GM12878 (cell line): ENCODE data around the gene ANKRD53. TPM values are rescaled to one million over a fixed set of nuclear protein-coding genes. Genes with fewer than 3 reads are reported as not detected.

ENCODE experiments used
- ATAC-seq: fragments of 200-7000 bp; cut with Tn5 transposase; 3 replicates; pipeline ENCODE4 v1.9.1; 2020; ENCODE audit warnings: mild to moderate bottlenecking, moderate library complexity
- BruUV-seq: library from RNA; stranded (reverse); fragments of 400-500 nt; replicated peaks from 2 replicates; lab custom pipeline; 2021; lab: Mats Ljungman, UMichigan
- CTCF ChIA-PET: fragments of 300-600 bp; sonication (Branson Sonifier 250); formaldehyde crosslinking; extraction: SDS; loops from one replicate; lab custom pipeline; 2021; ENCODE audit warnings: inconsistent platforms; lab: Yijun Ruan, JAX
- POLR2A ChIA-PET: fragments of 350-600 bp; formaldehyde crosslinking; extraction: SDS; loops from one replicate; lab custom pipeline; 2021; ENCODE audit warnings: inconsistent platforms; lab: Charles Lee
- RAD21 ChIA-PET: fragments of 300-600 bp; sonication (Branson Sonifier 250); formaldehyde crosslinking; loops from one replicate; lab custom pipeline; 2023; ENCODE audit warnings: antibody characterized with exemption; ENCODE audit not compliant: unreplicated experiment; lab: Charles Lee
- SMC1A ChIA-PET: fragments of 300-600 bp; sonication (Branson Sonifier 250); formaldehyde crosslinking; loops from one replicate; lab custom pipeline; 2023; ENCODE audit not compliant: unreplicated experiment, uncharacterized antibody; lab: Charles Lee
- DNase-seq: peaks from one replicate; pipeline ENCODE4 v3.0.0-alpha.2; 2011; ENCODE audit warnings: low read depth, low spot score
- FAIRE-seq: peaks from 3 replicates; lab custom pipeline; 2011; peaks lifted over from hg19 to GRCh38; lab: Jason Lieb, UNC
- H2AFZ ChIP-seq: 2 replicates; pipeline ENCODE4 v1.6.0; 2011; ENCODE audit warnings: low read depth, low read length, control low read depth; ENCODE audit not compliant: control insufficient read depth
- H3K27ac ChIP-seq: 2 replicates; pipeline ENCODE4 v1.5.1; 2011; ENCODE audit warnings: control low read depth; ENCODE audit not compliant: control insufficient read depth, insufficient read depth
- H3K27me3 ChIP-seq, 2 experiments: replicated peaks in 1 of 2; 2 replicates each; pipeline versions ENCODE4 v1.6.0 to v1.6.1; 2011; ENCODE audit warnings: low read length in 1 of 2; ENCODE audit not compliant: control insufficient read depth in 2 of 2, insufficient read depth in 2 of 2
- H3K36me3 ChIP-seq, 2 experiments: 2 replicates each; pipeline ENCODE4 v1.5.1; 2011; ENCODE audit warnings: low read length in 1 of 2; ENCODE audit not compliant: control insufficient read depth in 2 of 2, insufficient read depth in 2 of 2
- H3K4me1 ChIP-seq: 2 replicates; pipeline ENCODE4 v1.6.1; 2011; ENCODE audit warnings: mild to moderate bottlenecking, low read length, moderate library complexity, mixed read lengths; ENCODE audit not compliant: control insufficient read depth, insufficient read depth
- H3K4me2 ChIP-seq: 2 replicates; pipeline ENCODE4 v1.6.0; 2011; ENCODE audit warnings: control low read depth; ENCODE audit not compliant: control insufficient read depth, insufficient read depth
- H3K4me3 ChIP-seq: fragments of 200-600 bp; sonication (generic); 2 replicates; pipeline ENCODE4 v1.5.1; 2016
- H3K79me2 ChIP-seq: 2 replicates; pipeline ENCODE4 v1.6.0; 2011; ENCODE audit warnings: low read length; ENCODE audit not compliant: control insufficient read depth, insufficient read depth
- H3K9ac ChIP-seq: 2 replicates; pipeline ENCODE4 v1.8.0; 2011; ENCODE audit warnings: low read length, control low read depth, mixed read lengths; ENCODE audit not compliant: control insufficient read depth, insufficient read depth
- H3K9me3 ChIP-seq: replicated peaks from 3 replicates; pipeline ENCODE4 v1.5.1; 2011; ENCODE audit warnings: mild to moderate bottlenecking, low read length; ENCODE audit not compliant: control insufficient read depth, insufficient read depth
- H4K20me1 ChIP-seq: 2 replicates; pipeline ENCODE4 v1.6.0; 2011; ENCODE audit not compliant: control insufficient read depth, insufficient read depth
- ATF7 ChIP-seq: fragments of 450-650 bp; IDR thresholded peaks from 2 replicates; pipeline ENCODE4 v1.6.1; 2016; ENCODE audit warnings: low read depth, mild to moderate bottlenecking
- CHD4 ChIP-seq: fragments of 200-600 bp; sonication (generic); IDR thresholded peaks from 2 replicates; pipeline ENCODE4 v1.6.1; 2016; ENCODE audit warnings: mild to moderate bottlenecking
- HDAC2 ChIP-seq: fragments of 200-600 bp; sonication (generic); IDR thresholded peaks from 2 replicates; pipeline ENCODE4 v1.6.1; 2017
- HDAC6 ChIP-seq: fragments of 200-600 bp; sonication (generic); IDR thresholded peaks from one replicate; pipeline ENCODE4 v1.8.0; 2017; ENCODE audit warnings: antibody characterized with exemption; ENCODE audit not compliant: unreplicated experiment
- HDGF ChIP-seq: fragments of 450-650 bp; IDR thresholded peaks from 2 replicates; pipeline ENCODE4 v1.6.1; 2016; ENCODE audit warnings: antibody characterized with exemption
- IKZF2 ChIP-seq, 2 experiments: fragments of 450-650 bp; IDR thresholded peaks; 2 replicates each; pipeline ENCODE4 v1.6.1; 2017; ENCODE audit warnings: mild to moderate bottlenecking in 2 of 2, moderate library complexity in 2 of 2
- MEF2B ChIP-seq: fragments of 450-650 bp; IDR thresholded peaks from 2 replicates; pipeline ENCODE4 v1.6.1; 2018; ENCODE audit warnings: mild to moderate bottlenecking, moderate library complexity; ENCODE audit not compliant: partially characterized antibody, poor library complexity, severe bottlenecking
- RB1 ChIP-seq: fragments of 450-650 bp; formaldehyde crosslinking; IDR thresholded peaks from 2 replicates; pipeline ENCODE4 v1.6.1; 2017; ENCODE audit warnings: mild to moderate bottlenecking, borderline replicate concordance
- RBBP5 ChIP-seq: fragments of 200-600 bp; sonication (generic); conservative IDR thresholded peaks from 2 replicates; pipeline ENCODE4 v1.6.1; 2016
- STAT1 ChIP-seq: fragments of 450-650 bp; conservative IDR thresholded peaks from 2 replicates; pipeline ENCODE4 v1.6.1; 2014; ENCODE audit warnings: antibody characterized with exemption, mild to moderate bottlenecking
- YY1 ChIP-seq: IDR thresholded peaks from 2 replicates; pipeline ENCODE4 v1.6.1; 2011; ENCODE audit warnings: low read depth, mild to moderate bottlenecking, low read length
- ZSCAN29 ChIP-seq: fragments of 450-650 bp; IDR thresholded peaks from 2 replicates; pipeline ENCODE4 v1.6.1; 2017; ENCODE audit warnings: mild to moderate bottlenecking, moderate library complexity
- ZZZ3 ChIP-seq: IDR thresholded peaks from 2 replicates; pipeline ENCODE4 v1.6.1; 2011; ENCODE audit warnings: low read depth; ENCODE audit not compliant: control insufficient read depth, insufficient read length
- WGBS: methylation state at CpG from one replicate; pipeline ENCODE4 v1.1.6; 2016; ENCODE audit warnings: low lambda C conversion rate; ENCODE audit not compliant: insufficient replicate concordance, insufficient coverage; ENCODE audit errors: missing lambda C conversion rate; 5-methylcytosine and 5-hydroxymethylcytosine counted together
- in situ Hi-C: fragments of 300-500 bp; cut with MboI; formaldehyde crosslinking; loops from 9 replicates; pipeline ENCODE4 v1.14.3; 2018; ENCODE audit warnings: mixed read lengths
- intact Hi-C: fragments of 100-400 bp; cut with micrococcal nuclease; formaldehyde crosslinking; loops from one replicate; pipeline ENCODE4 v1.14.2; 2022; ENCODE audit not compliant: unreplicated experiment
- polyA plus RNA-seq, 11 experiments: library from polyadenylated mRNA; depleted of rRNA in 4 of 11; unstranded in 6 of 11; stranded (reverse) in 5 of 11; fragments of >200 nt; fragmentation: Nextera tagmentation in 4 of 11; fragmentation: Illumina TruSeq in 1 of 11; extraction: Ambion mirVana in 4 of 11; extraction: Trizol in 1 of 11; gene quantifications; 1 replicate in 1 of 11; 2 replicates in 10 of 11; pipeline versions ENCODE4 v1.2.1 to v1.2.3, GENCODE V29; 2011 to 2016; ENCODE audit warnings: inconsistent platforms in 2 of 11, missing spikeins in 2 of 11, low read depth in 1 of 11
- total RNA-seq, 4 experiments: library from RNA; depleted of rRNA in 3 of 4; stranded (reverse); fragments of >200 nt in 3 of 4; fragmentation: Illumina TruSeq in 1 of 4; extraction: Trizol in 1 of 4; gene quantifications; 2 replicates each; pipeline versions ENCODE4 v1.2.1 to v1.2.3, GENCODE V29; 2013 to 2021
- TF ChIP-seq, protein P1 (sequence below): fragments of 450-650 bp; IDR thresholded peaks from 2 replicates; pipeline ENCODE4 v1.6.1; 2017; ENCODE audit warnings: low read depth, mild to moderate bottlenecking, moderate library complexity
- TF ChIP-seq, protein P2 (sequence below): fragments of 450-650 bp; IDR thresholded peaks from 2 replicates; pipeline ENCODE4 v1.6.1; 2017; ENCODE audit warnings: mild to moderate bottlenecking, moderate library complexity
- TF ChIP-seq, protein P3 (sequence below): IDR thresholded peaks from 2 replicates; pipeline ENCODE4 v1.6.1; 2012; ENCODE audit warnings: low read depth, low read length, improper control_type of control experiment

The ANKRD53 gene
- total and polyA plus RNA-seq, 10 of the 15 experiments (the other 5 are each of a cell fraction or from before 2014, with no cell fraction given) = 0.04 TPM; not detected in 8

DNA sequence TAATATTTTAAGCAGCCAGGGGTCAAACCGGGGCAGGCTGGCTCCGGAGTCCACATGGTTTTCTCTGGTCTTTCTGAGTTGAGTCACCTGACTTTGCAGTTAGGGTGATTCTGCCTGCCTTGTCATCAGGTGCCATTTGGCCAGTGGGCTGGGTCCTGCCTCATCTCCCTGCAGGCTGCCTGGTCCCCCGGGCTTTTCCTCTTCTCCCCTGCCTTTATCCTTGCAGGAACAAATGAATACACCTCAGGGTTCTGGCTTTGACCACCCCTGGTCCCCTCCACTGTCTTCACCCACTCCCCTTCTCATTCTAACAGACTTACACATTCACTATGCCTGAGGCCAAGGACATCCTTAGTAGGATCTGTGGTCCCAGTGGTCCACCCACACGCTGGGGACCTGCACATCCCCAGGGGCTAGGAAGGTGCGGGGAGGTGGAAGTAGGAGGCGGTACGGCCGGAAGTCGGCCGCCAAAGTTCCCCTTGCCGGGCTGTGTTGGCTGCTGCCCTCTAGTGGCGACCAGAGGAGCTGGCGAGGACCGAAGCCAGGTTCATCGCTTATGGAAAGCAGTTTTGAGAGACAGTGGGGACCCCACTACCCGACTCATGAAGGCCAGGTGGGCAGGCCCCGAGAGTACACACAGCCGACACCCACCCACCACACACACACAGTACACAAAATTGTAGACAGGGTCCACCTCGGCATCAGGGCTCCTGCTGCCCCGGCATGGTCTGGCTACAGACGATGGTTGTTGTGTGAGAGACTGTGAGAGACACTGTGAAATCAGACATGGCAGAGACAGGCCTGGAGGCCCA, 22.6 kb downstream of the ANKRD53 start:
- peak; percentile 98 for ATAC-seq
- H3K9ac ChIP-seq = peak overlapping the region; percentile 51; the same call in 1 of the 2 replicates
- TF ChIP-seq, protein P1, sequence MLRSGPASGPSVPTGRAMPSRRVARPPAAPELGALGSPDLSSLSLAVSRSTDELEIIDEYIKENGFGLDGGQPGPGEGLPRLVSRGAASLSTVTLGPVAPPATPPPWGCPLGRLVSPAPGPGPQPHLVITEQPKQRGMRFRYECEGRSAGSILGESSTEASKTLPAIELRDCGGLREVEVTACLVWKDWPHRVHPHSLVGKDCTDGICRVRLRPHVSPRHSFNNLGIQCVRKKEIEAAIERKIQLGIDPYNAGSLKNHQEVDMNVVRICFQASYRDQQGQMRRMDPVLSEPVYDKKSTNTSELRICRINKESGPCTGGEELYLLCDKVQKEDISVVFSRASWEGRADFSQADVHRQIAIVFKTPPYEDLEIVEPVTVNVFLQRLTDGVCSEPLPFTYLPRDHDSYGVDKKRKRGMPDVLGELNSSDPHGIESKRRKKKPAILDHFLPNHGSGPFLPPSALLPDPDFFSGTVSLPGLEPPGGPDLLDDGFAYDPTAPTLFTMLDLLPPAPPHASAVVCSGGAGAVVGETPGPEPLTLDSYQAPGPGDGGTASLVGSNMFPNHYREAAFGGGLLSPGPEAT = peak; percentile 67
- TF ChIP-seq CHD4 (no peak), STAT1 (0 out of 2 replicates have a peak, but pooled peaks have one; percentile 34), MEF2B (peak; percentile 64), YY1 (peak; percentile 74), RB1 (peak; percentile 80; the same call in 1 of the 2 replicates), RBBP5 (no peak), ZSCAN29 (no peak), HDAC2 (no peak), HDAC6 (no peak), HDGF (0 out of 2 replicates have a peak, but pooled peaks have one; percentile 69), IKZF2 (IDR thresholded peaks at IDR 0.05) (peak; percentile 40 to 51; a peak in 1 of 4 replicates), ZZZ3 (no peak), ATF7 (0 out of 2 replicates have a peak, but pooled peaks have one; percentile 18)
- TF ChIP-seq, protein P2, sequence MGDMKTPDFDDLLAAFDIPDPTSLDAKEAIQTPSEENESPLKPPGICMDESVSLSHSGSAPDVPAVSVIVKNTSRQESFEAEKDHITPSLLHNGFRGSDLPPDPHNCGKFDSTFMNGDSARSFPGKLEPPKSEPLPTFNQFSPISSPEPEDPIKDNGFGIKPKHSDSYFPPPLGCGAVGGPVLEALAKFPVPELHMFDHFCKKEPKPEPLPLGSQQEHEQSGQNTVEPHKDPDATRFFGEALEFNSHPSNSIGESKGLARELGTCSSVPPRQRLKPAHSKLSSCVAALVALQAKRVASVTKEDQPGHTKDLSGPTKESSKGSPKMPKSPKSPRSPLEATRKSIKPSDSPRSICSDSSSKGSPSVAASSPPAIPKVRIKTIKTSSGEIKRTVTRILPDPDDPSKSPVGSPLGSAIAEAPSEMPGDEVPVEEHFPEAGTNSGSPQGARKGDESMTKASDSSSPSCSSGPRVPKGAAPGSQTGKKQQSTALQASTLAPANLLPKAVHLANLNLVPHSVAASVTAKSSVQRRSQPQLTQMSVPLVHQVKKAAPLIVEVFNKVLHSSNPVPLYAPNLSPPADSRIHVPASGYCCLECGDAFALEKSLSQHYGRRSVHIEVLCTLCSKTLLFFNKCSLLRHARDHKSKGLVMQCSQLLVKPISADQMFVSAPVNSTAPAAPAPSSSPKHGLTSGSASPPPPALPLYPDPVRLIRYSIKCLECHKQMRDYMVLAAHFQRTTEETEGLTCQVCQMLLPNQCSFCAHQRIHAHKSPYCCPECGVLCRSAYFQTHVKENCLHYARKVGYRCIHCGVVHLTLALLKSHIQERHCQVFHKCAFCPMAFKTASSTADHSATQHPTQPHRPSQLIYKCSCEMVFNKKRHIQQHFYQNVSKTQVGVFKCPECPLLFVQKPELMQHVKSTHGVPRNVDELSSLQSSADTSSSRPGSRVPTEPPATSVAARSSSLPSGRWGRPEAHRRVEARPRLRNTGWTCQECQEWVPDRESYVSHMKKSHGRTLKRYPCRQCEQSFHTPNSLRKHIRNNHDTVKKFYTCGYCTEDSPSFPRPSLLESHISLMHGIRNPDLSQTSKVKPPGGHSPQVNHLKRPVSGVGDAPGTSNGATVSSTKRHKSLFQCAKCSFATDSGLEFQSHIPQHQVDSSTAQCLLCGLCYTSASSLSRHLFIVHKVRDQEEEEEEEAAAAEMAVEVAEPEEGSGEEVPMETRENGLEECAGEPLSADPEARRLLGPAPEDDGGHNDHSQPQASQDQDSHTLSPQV = no peak
- TF ChIP-seq, protein P3, sequence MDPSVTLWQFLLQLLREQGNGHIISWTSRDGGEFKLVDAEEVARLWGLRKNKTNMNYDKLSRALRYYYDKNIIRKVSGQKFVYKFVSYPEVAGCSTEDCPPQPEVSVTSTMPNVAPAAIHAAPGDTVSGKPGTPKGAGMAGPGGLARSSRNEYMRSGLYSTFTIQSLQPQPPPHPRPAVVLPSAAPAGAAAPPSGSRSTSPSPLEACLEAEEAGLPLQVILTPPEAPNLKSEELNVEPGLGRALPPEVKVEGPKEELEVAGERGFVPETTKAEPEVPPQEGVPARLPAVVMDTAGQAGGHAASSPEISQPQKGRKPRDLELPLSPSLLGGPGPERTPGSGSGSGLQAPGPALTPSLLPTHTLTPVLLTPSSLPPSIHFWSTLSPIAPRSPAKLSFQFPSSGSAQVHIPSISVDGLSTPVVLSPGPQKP = peak; percentile 85

More for the DNA sequence above, 22.6 kb downstream of the ANKRD53 start:
- Histone ChIP-seq H3K4me3 (peak overlapping the region; percentile 66), H3K36me3 (no peaks in the 10 kb centered on the region), H3K27ac (peak overlapping the region; percentile 48; the same call in 1 of the 2 replicates), H3K4me2 (peak overlapping the region; percentile 90), H4K20me1 (no peaks in the 10 kb centered on the region), H3K79me2 (no peaks in the 10 kb centered on the region), H3K27me3 (no peaks in the 10 kb centered on the region), H2AFZ (peak overlapping the region; percentile 100), H3K4me1 (peaks cover 9% of the 10 kb centered on the region), H3K9me3 (no peaks in the 10 kb centered on the region)
- intact Hi-C loops (no loop called here), in situ Hi-C loops (no loop called here)
- ChIA-PET CTCF (interaction anchor here (0.6 to 3.3 kb wide), 24 partner anchors 9 to 696 kb away, joined by 3 to 30 read pairs (median 4); partner anchors contain the start of genes ANKRD53, MCEE and NAGK), RAD21 (interaction anchor here (0.9 to 1.0 kb wide), 2 partner anchors 16 to 143 kb away, joined by 3 to 4 read pairs; no protein-coding TSS in a partner anchor), POLR2A (interaction anchor here (1.3 to 1.4 kb wide), 2 partner anchors 10 to 69 kb away, joined by 3 to 4 read pairs; no protein-coding TSS in a partner anchor), SMC1A (interaction anchor here (1.1 to 3.0 kb wide), 5 partner anchors 15 to 69 kb away, joined by 3 to 11 read pairs (median 5); no protein-coding TSS in a partner anchor)
- peak; percentile 91 for FAIRE-seq
- no TSS peak for BruUV-seq
- WGBS = 18% methylated on average over 17 of the region's 21 CpGs
- DNase-seq = no peak
